Measurements from ENCODE around the gene COLEC11. TPM values are rescaled to one million over a fixed set of nuclear protein-coding genes. Genes with fewer than 3 reads are reported as not detected.
"Not testable (repeated sequence)": the region's sequence is repeated elsewhere in the genome, so short reads cannot be mapped to it uniquely, and the experiment has no call there.

The COLEC11 gene
- total RNA-seq, 1 donor from 2014 or later, result not detected

- DNase-seq (ENCODE audit: extremely low spot score in 2 of 2), result peak in 1 of 2 donors; percentile 52
- no peak overlapping the region for H3K4me3 ChIP-seq
- no peak overlapping the region for H3K27ac ChIP-seq
- intact Hi-C loops (cut with DNase I), result no loop called here
- H3K27me3 ChIP-seq, result no peaks in the 10 kb centered on the region
- no peaks in the 10 kb centered on the region for H3K4me1 ChIP-seq
- TF ChIP-seq POLR2A (IDR thresholded peaks at IDR 0.05), result no peak
- no peak for TF ChIP-seq CTCF (IDR thresholded peaks at IDR 0.05)
- no peak for TF ChIP-seq POLR2AphosphoS5 (IDR thresholded peaks at IDR 0.05; ENCODE audit: insufficient read depth in 1 of 2, low read depth in 1 of 2)
- no peaks in the 10 kb centered on the region for H3K36me3 ChIP-seq
- no peaks in the 10 kb centered on the region for H3K9me3 ChIP-seq
Observed at GRCh38 chr2:3608373-3609278, 13.7 kb downstream of the COLEC11 start.

- H3K27ac ChIP-seq; H3K4me3 ChIP-seq; intact Hi-C loops (cut with DNase I); H3K36me3 ChIP-seq; DNase-seq (ENCODE audit: extremely low spot score in 2 of 2); H3K27me3 ChIP-seq; H3K9me3 ChIP-seq; H3K4me1 ChIP-seq: not testable (repeated sequence)
Observed at GRCh38 chr2:3609279-3609673, 14.4 kb downstream of the COLEC11 start.

GRCh38 chr2:3610415-3610814 lies 15.5 kb downstream of the COLEC11 start:
- no peak overlapping the region for H3K27ac ChIP-seq
- intact Hi-C loops (cut with DNase I), result no loop called here
- H3K4me1 ChIP-seq, result no peaks in the 10 kb centered on the region
- no peak overlapping the region for H3K4me3 ChIP-seq
- DNase-seq (ENCODE audit: extremely low spot score in 2 of 2), result peak in 1 of 2 donors; percentile 55
- no peaks in the 10 kb centered on the region for H3K36me3 ChIP-seq
- no peaks in the 10 kb centered on the region for H3K27me3 ChIP-seq
- TF ChIP-seq POLR2AphosphoS5 (IDR thresholded peaks at IDR 0.05; ENCODE audit: insufficient read depth in 1 of 2, low read depth in 1 of 2) (no peak), CTCF (IDR thresholded peaks at IDR 0.05) (no peak), POLR2A (IDR thresholded peaks at IDR 0.05) (no peak)
- no peaks in the 10 kb centered on the region for H3K9me3 ChIP-seq

GRCh38 chr2:3610881-3611505 lies 16.1 kb downstream of the COLEC11 start:
- H3K36me3 ChIP-seq, result no peaks in the 10 kb centered on the region
- DNase-seq (ENCODE audit: extremely low spot score in 2 of 2), result peak in 1 of 2 donors; percentile 84
- no peaks in the 10 kb centered on the region for H3K4me1 ChIP-seq
- no peak overlapping the region for H3K27ac ChIP-seq
- no peak for TF ChIP-seq CTCF (IDR thresholded peaks at IDR 0.05)
- TF ChIP-seq POLR2A (IDR thresholded peaks at IDR 0.05), result no peak
- no peak for TF ChIP-seq POLR2AphosphoS5 (IDR thresholded peaks at IDR 0.05; ENCODE audit: insufficient read depth in 1 of 2, low read depth in 1 of 2)
- H3K9me3 ChIP-seq, result no peaks in the 10 kb centered on the region
- intact Hi-C loops (cut with DNase I), result no loop called here
- H3K4me3 ChIP-seq, result no peak overlapping the region
- H3K27me3 ChIP-seq, result no peaks in the 10 kb centered on the region

GRCh38 chr2:3611589-3611988 lies 16.7 kb downstream of the COLEC11 start:
- Histone ChIP-seq H3K4me3 (no peak overlapping the region), H3K4me1 (no peaks in the 10 kb centered on the region), H3K27me3 (no peaks in the 10 kb centered on the region), H3K36me3 (no peaks in the 10 kb centered on the region), H3K9me3 (no peaks in the 10 kb centered on the region), H3K27ac (no peak overlapping the region)
- no peak for DNase-seq (ENCODE audit: extremely low spot score in 2 of 2)
- intact Hi-C loops (cut with DNase I), result no loop called here
- TF ChIP-seq POLR2AphosphoS5 (IDR thresholded peaks at IDR 0.05; ENCODE audit: insufficient read depth in 1 of 2, low read depth in 1 of 2) (no peak), CTCF (IDR thresholded peaks at IDR 0.05) (no peak), POLR2A (IDR thresholded peaks at IDR 0.05) (no peak)
